IMR-90 (cell line): ENCODE data around the gene CCL20. TPM values are rescaled to one million over a fixed set of nuclear protein-coding genes. Genes with fewer than 3 reads are reported as not detected.

Experiments used
- CEBPB ChIP-seq: IDR thresholded peaks from 2 replicates; pipeline ENCODE4 v1.6.1; 2012; ENCODE audit warnings: low read depth, low read length, improper control_type of control experiment
- CTCF ChIP-seq: conservative IDR thresholded peaks from 2 replicates; pipeline ENCODE4 v1.5.1; 2012; ENCODE audit warnings: mild to moderate bottlenecking, low read depth, low read length, improper control_type of control experiment
- FOS ChIP-seq: fragments of 150-350 bp; IDR thresholded peaks from 2 replicates; pipeline ENCODE4 v1.6.1; 2016; ENCODE audit warnings: low read depth, low read length
- MAFK ChIP-seq: IDR thresholded peaks from 2 replicates; pipeline ENCODE4 v1.6.1; 2012; ENCODE audit warnings: low read depth, low read length, improper control_type of control experiment
- RFX5 ChIP-seq: IDR thresholded peaks from 2 replicates; pipeline ENCODE4 v1.8.0; 2012; ENCODE audit warnings: low read depth, mild to moderate bottlenecking, low read length, moderate library complexity
- SMC3 ChIP-seq: fragments of 150-350 bp; IDR thresholded peaks from 2 replicates; pipeline ENCODE4 v1.6.1; 2016; ENCODE audit warnings: low read depth, mild to moderate bottlenecking, antibody characterized with exemption, low read length, moderate library complexity
- polyA plus RNA-seq, 3 experiments: library from polyadenylated mRNA; depleted of rRNA; stranded (reverse); fragments of >200 nt; gene quantifications; 2 replicates each; pipeline ENCODE4 v1.2.3, GENCODE V29; 2012; ENCODE audit warnings: low replicate concordance in 1 of 3
- total RNA-seq: library from RNA; depleted of rRNA; stranded (reverse); fragments of >200 nt; gene quantifications from 2 replicates; pipeline ENCODE4 v1.2.3, GENCODE V29; 2012

The CCL20 gene
- total and polyA plus RNA-seq, 2 of the 4 experiments (the other 2 are of a cell fraction): not detected

GRCh38 chr2:227765788-227766372 lies 47.8 kb upstream of the CCL20 start (continued):
- TF ChIP-seq CTCF (no peak), FOS (no peak), CEBPB (no peak), SMC3 (no peak), RFX5 (no peak), MAFK (no peak)
